OCI-LY7 (cell line): Measurements from ENCODE around the gene SOS1. TPM values are rescaled to one million over a fixed set of nuclear protein-coding genes. Genes with fewer than 3 reads are reported as not detected.
A peak's percentile ranks its signal among the peaks of the same experiment; 100 is the strongest.

Experiments used
- BruUV-seq: library from RNA; stranded (reverse); fragments of 400-500 nt; replicated peaks from 2 replicates; lab custom pipeline; 2021; lab: Mats Ljungman, UMichigan
- CTCF ChIA-PET: fragments of 300-600 bp; sonication (Branson Sonifier 250); formaldehyde crosslinking; loops from one replicate; lab custom pipeline; 2022; ENCODE audit warnings: antibody characterized with exemption; ENCODE audit not compliant: unreplicated experiment; lab: Charles Lee
- POLR2A ChIA-PET: fragments of 300-600 bp; sonication (Branson Sonifier 250); formaldehyde crosslinking; loops from one replicate; lab custom pipeline; 2022; ENCODE audit warnings: antibody characterized with exemption; lab: Charles Lee
- DNase-seq: peaks from one replicate; pipeline ENCODE4 v3.0.0-alpha.2; 2015; ENCODE audit warnings: low spot score
- H2AFZ ChIP-seq: fragments of 200-600 bp; sonication (generic), shearing (Covaris generic); 2 replicates; pipeline ENCODE4 v1.6.1; 2014; ENCODE audit warnings: mild to moderate bottlenecking, antibody characterized with exemption, low read length, moderate library complexity
- H3K27ac ChIP-seq: fragments of 200-600 bp; sonication (generic); 2 replicates; pipeline ENCODE4 v1.5.1; 2014; ENCODE audit warnings: mixed run types, low read depth, mild to moderate bottlenecking, moderate library complexity, low read length, inconsistent platforms; ENCODE audit not compliant: poor library complexity, severe bottlenecking
- H3K36me3 ChIP-seq: fragments of 200-600 bp; sonication (generic); 2 replicates; pipeline ENCODE4 v1.6.1; 2014; ENCODE audit warnings: mild to moderate bottlenecking, antibody characterized with exemption, low read length, moderate library complexity, mixed read lengths; ENCODE audit not compliant: insufficient read depth
- H3K4me1 ChIP-seq: fragments of 200-600 bp; sonication (generic); 2 replicates; pipeline ENCODE4 v1.5.1; 2014; ENCODE audit warnings: mild to moderate bottlenecking, low read length; ENCODE audit not compliant: insufficient read depth, poor library complexity, severe bottlenecking
- H3K4me2 ChIP-seq: fragments of 200-600 bp; sonication (generic); 2 replicates; pipeline ENCODE4 v1.6.1; 2014; ENCODE audit warnings: mild to moderate bottlenecking, low read length
- H3K4me3 ChIP-seq: fragments of 200-600 bp; sonication (generic); 2 replicates; pipeline ENCODE4 v1.5.1; 2014; ENCODE audit warnings: mild to moderate bottlenecking, low read depth, low read length; ENCODE audit not compliant: poor library complexity, severe bottlenecking
- H3K79me2 ChIP-seq: fragments of 200-600 bp; sonication (generic); 2 replicates; pipeline ENCODE4 v1.6.1; 2016; ENCODE audit warnings: low read depth, mild to moderate bottlenecking, low read length, moderate library complexity, mixed read lengths; ENCODE audit not compliant: insufficient read depth
- H3K9me2 ChIP-seq: fragments of 200-600 bp; sonication (generic); 2 replicates; pipeline ENCODE4 v1.6.1; 2016; ENCODE audit warnings: mild to moderate bottlenecking, low read length, mixed read lengths; ENCODE audit not compliant: insufficient read depth
- H3K9me3 ChIP-seq: fragments of 200-600 bp; sonication (generic); 2 replicates; pipeline ENCODE4 v1.6.1; 2014; ENCODE audit warnings: mild to moderate bottlenecking, mixed run types, low read length, mixed read lengths
- H4K20me1 ChIP-seq: fragments of 200-600 bp; sonication (generic); 2 replicates; pipeline ENCODE4 v1.6.1; 2014; ENCODE audit warnings: mild to moderate bottlenecking, antibody characterized with exemption, low read length, moderate library complexity, mixed read lengths; ENCODE audit not compliant: insufficient read depth
- EZH2phosphoT487 ChIP-seq: fragments of 200-600 bp; sonication (generic); IDR thresholded peaks from 2 replicates; pipeline ENCODE4 v1.6.1; 2018; ENCODE audit warnings: low read depth, borderline replicate concordance, mild to moderate bottlenecking, mixed run types, antibody characterized with exemption, low read length, moderate library complexity, mixed read lengths
- intact Hi-C: fragments of 100-400 bp; cut with micrococcal nuclease; formaldehyde crosslinking; loops from one replicate; pipeline ENCODE4 v1.10.0; 2022; ENCODE audit not compliant: unreplicated experiment
- total RNA-seq, 2 experiments: library from RNA; depleted of rRNA in 1 of 2; stranded (reverse); fragments of >200 nt in 1 of 2; shearing (Covaris generic) in 1 of 2; gene quantifications; 2 replicates each; pipeline ENCODE4 v1.2.3, GENCODE V29; 2014 to 2022
- TF ChIP-seq, protein P1 (sequence below): fragments of 200-600 bp; sonication (generic); conservative IDR thresholded peaks from 2 replicates; pipeline ENCODE4 v1.5.1; 2014; ENCODE audit warnings: mild to moderate bottlenecking, antibody characterized with exemption, low read length, moderate library complexity, mixed read lengths

Gene SOS1
- total RNA-seq, 2 experiments from 2014 or later = 21.3 to 40.0 TPM

DNA sequence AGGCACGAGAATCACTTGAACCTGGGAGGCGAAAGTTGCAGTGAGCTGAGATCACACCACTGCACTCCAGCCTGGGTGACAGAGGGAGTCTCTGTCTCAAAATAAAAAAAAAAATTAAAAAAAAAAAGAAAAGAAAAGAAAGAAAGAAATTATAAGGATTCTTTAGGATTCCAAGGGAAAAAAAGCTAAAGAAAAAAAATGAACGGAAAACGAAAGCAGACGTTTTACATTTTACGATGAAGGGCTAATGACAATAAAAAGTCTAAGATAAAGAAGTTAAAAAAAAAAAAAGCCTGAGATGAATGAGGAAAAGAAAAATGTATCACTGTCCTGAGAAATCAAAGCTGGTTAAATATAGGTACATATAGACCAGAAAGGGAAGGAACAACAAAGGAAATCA, 58.5 kb downstream of the SOS1 start:
- no peak overlapping the region for H2AFZ ChIP-seq
- no peak for DNase-seq
- H3K36me3 ChIP-seq = peaks cover 35% of the 10 kb centered on the region; the same call in 1 of the 2 replicates
- ChIA-PET CTCF (interaction anchor here (0.6 kb wide), 1 partner anchor 60 kb away, joined by 3 read pairs; no protein-coding TSS in a partner anchor), POLR2A (interaction anchor here (0.6 to 1.2 kb wide), 7 partner anchors 9 to 1984 kb away, joined by 3 to 6 read pairs (median 4); no protein-coding TSS in a partner anchor)
- H3K79me2 ChIP-seq = peaks cover 21% of the 10 kb centered on the region; the same call in 1 of the 2 replicates
- no peak overlapping the region for H3K4me3 ChIP-seq
- no TSS peak for BruUV-seq
- no peaks in the 10 kb centered on the region for H3K4me1 ChIP-seq
- TF ChIP-seq, protein P1, sequence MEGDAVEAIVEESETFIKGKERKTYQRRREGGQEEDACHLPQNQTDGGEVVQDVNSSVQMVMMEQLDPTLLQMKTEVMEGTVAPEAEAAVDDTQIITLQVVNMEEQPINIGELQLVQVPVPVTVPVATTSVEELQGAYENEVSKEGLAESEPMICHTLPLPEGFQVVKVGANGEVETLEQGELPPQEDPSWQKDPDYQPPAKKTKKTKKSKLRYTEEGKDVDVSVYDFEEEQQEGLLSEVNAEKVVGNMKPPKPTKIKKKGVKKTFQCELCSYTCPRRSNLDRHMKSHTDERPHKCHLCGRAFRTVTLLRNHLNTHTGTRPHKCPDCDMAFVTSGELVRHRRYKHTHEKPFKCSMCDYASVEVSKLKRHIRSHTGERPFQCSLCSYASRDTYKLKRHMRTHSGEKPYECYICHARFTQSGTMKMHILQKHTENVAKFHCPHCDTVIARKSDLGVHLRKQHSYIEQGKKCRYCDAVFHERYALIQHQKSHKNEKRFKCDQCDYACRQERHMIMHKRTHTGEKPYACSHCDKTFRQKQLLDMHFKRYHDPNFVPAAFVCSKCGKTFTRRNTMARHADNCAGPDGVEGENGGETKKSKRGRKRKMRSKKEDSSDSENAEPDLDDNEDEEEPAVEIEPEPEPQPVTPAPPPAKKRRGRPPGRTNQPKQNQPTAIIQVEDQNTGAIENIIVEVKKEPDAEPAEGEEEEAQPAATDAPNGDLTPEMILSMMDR = no peak
- TF ChIP-seq EZH2phosphoT487 = no peak
- H3K9me2 ChIP-seq = no peaks in the 10 kb centered on the region
- peaks cover 6% of the 10 kb centered on the region; the same call in 1 of the 2 replicates for H4K20me1 ChIP-seq
- H3K27ac ChIP-seq = no peak overlapping the region
- no peak overlapping the region for H3K4me2 ChIP-seq
- no peaks in the 10 kb centered on the region for H3K9me3 ChIP-seq
- intact Hi-C loops = no loop called here

DNA sequence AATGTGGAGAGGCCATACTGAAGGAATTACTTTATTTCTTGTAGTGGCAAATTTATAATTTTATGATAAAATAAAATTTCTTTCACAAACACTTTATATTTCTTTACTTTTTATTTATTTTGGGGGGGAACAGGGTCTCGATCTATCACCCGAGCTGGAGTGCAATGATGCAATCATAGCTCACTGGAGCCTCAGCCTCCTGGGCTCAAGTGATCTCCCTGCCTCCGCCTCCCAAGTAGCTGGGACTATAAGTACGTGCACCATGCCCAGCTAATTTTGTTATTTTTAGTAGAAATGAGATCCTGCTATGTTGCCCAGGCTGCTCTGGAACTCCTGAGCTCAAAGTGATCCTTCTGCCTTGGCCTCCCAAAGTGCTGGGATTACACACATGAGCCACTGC, 59.6 kb downstream of the SOS1 start:
- H3K27ac ChIP-seq = no peak overlapping the region
- peaks cover 25% of the 10 kb centered on the region; the same call in 1 of the 2 replicates for H3K36me3 ChIP-seq
- POLR2A ChIA-PET = interaction anchor here (0.7 to 1.2 kb wide), 5 partner anchors 36 to 526 kb away, joined by 3 to 6 read pairs (median 6); partner anchors contain the start of gene SOS1
- H3K4me1 ChIP-seq = no peaks in the 10 kb centered on the region
- no peaks in the 10 kb centered on the region for H3K9me3 ChIP-seq
- TF ChIP-seq EZH2phosphoT487 = no peak
- TF ChIP-seq, protein P1 = no peak
- peaks cover 21% of the 10 kb centered on the region; the same call in 1 of the 2 replicates for H3K79me2 ChIP-seq
- CTCF ChIA-PET = no interaction called here
- H2AFZ ChIP-seq = no peak overlapping the region
- no peak overlapping the region for H3K4me2 ChIP-seq
- intact Hi-C loops = no loop called here
- no peaks in the 10 kb centered on the region for H3K9me2 ChIP-seq
- no TSS peak for BruUV-seq
- peaks cover 6% of the 10 kb centered on the region; the same call in 1 of the 2 replicates for H4K20me1 ChIP-seq
- H3K4me3 ChIP-seq = no peak overlapping the region
- DNase-seq = no peak

- POLR2A ChIA-PET = interaction anchor here (0.7 to 1.3 kb wide), 5 partner anchors 59 to 1690 kb away, joined by 3 to 5 read pairs (median 4); no protein-coding TSS in a partner anchor
Measured at GRCh38 chr2:39059366-39059952, 61.4 kb downstream of the SOS1 start.

More at GRCh38 chr2:39059366-39059952, 61.4 kb downstream of the SOS1 start:
- no peak overlapping the region for H2AFZ ChIP-seq
- H3K27ac ChIP-seq = no peak overlapping the region
- no peaks in the 10 kb centered on the region for H3K4me1 ChIP-seq
- no peak overlapping the region for H3K4me3 ChIP-seq
- peaks cover 26% of the 10 kb centered on the region for H3K36me3 ChIP-seq
- DNase-seq = peak; percentile 77
- intact Hi-C loops = loop anchor here (1.0 to 10.0 kb wide), 4 partner anchors 65 to 675 kb away; no protein-coding TSS in a partner anchor
- CTCF ChIA-PET = no interaction called here
- H3K9me2 ChIP-seq = no peaks in the 10 kb centered on the region
- H3K4me2 ChIP-seq = no peak overlapping the region
- no peaks in the 10 kb centered on the region for H3K9me3 ChIP-seq
- H3K79me2 ChIP-seq = peaks cover 21% of the 10 kb centered on the region; the same call in 1 of the 2 replicates
- no TSS peak for BruUV-seq
- peaks cover 6% of the 10 kb centered on the region; the same call in 1 of the 2 replicates for H4K20me1 ChIP-seq
- TF ChIP-seq, protein P1 = peak; percentile 100
- no peak for TF ChIP-seq EZH2phosphoT487
